GM10266 (cell line): ENCODE measurements around the gene KCNAB2.

Experiments used
- DNase-seq: peaks from one replicate; pipeline ENCODE4 v3.0.0; 2012; ENCODE audit errors: extremely low spot score
- CTCF ChIP-seq: IDR thresholded peaks from 2 replicates; pipeline ENCODE4 v1.5.1; 2012; ENCODE audit warnings: mild to moderate bottlenecking, low read depth; ENCODE audit not compliant: control insufficient read depth, insufficient read depth; ENCODE audit errors: missing control alignments

KCNAB2 gene

DNA sequence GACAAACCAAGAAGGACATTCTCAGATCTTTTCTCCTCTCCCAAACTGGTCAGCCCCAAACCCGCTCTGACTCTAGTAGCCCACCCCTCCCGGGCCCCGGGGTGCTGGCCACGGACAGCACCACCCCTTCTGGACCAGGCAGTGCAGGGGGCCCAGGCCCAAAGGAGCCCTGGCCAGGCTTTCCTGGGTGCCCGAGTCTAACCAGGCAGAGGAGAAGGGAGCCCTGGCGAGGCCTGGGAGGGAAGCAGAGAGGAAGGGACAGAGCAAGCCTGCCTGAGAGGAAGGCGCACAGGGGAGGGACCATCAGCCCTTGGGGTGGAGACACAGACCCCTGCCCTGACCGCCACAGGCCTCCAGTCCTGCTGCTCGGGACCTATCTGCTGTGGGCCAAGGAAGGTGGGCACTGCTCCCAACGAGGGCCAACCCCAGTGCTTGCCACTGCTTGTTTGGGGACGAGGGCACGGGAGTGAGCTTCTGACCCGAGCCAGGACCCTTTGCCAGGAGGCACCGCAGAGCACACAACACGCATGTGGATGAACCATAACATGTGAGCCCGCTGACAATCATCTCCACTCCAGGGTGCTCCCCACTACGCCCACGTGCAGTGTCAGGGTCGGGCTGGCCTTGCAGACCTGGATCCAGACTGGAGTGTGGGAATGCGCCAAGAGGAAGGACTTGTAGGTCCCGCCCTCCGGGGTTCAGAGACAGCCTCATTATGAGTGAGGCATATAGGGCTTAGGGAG lies 57.6 kb downstream of the KCNAB2 start:
- no peak for TF ChIP-seq CTCF
- no peak for DNase-seq

GRCh38 chr1:6103854-6104530 lies 58.3 kb downstream of the KCNAB2 start:
- TF ChIP-seq CTCF: no peak
- no peak for DNase-seq

GRCh38 chr1:6104631-6105030 lies 58.9 kb downstream of the KCNAB2 start:
- TF ChIP-seq CTCF: no peak
- DNase-seq: no peak

DNA sequence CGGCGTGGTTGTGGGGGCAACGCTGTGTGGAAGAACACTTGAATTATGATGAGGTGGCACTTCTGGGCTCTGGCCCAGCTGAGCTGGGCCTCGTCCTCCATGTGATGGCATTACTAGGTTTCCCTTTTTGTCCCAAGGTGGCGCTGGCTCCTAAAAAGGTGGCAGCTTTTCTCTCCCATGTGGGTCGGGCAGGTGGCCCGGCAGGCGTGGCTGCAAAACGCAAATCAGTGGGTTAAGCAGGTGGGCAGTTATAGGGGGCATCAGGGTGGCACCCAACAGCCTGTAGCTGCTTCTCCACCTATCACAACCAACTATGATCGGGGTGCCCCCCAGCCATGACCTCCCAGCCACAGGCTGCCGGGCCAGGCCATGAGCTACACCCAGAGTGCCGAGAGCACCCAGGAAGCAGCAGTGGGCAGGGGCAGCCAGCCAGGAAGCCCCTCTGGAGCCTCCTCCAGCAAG lies 59.6 kb downstream of the KCNAB2 start:
- TF ChIP-seq CTCF: no peak
- no peak for DNase-seq

DNA sequence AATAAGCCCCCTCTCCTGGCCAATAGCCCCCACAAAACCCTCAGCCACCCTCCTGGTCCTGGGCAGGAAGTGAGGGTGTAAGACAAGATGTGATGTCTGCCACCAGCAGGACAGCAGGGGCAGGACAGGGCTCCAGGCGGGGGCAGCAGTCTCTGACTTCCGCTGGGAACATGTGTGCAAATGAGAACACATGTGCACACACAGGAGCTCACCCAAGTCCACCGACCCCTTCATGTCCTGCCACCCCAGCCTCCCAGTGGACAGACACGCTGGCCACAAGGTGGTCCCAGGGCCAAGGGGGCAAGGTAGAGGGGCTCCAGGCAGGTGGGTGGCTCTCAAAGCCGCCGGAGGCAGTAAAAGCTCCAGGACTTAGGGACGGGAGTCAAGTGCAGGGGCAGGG lies 60.1 kb downstream of the KCNAB2 start:
- no peak for TF ChIP-seq CTCF
- DNase-seq: no peak

- DNase-seq: no peak
- no peak for TF ChIP-seq CTCF
These were observed 60.6 kb downstream of the KCNAB2 start for GRCh38 chr1:6106321-6106731.

DNA sequence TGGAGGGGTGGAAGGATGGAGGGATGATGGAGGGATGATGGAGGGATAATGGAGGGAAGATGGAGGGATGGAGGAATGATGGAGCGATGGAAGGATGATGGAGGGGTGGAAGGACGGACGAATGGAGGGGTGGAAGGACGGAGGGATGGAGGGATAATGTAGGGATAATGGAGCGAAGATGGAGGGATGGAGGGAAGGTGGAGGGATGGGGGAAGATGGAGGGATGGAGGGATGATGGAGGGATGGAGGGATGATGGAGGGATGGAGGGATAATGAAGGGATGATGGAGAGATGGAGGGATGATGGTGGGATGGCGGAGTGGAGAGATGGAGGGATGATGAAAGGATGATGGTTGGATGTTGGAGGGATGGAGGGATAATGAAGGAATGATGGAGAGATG lies 61.3 kb downstream of the KCNAB2 start:
- DNase-seq: no peak
- no peak for TF ChIP-seq CTCF
